ENCODE measurements around the gene ARHGEF17.

Gene ARHGEF17

DNA sequence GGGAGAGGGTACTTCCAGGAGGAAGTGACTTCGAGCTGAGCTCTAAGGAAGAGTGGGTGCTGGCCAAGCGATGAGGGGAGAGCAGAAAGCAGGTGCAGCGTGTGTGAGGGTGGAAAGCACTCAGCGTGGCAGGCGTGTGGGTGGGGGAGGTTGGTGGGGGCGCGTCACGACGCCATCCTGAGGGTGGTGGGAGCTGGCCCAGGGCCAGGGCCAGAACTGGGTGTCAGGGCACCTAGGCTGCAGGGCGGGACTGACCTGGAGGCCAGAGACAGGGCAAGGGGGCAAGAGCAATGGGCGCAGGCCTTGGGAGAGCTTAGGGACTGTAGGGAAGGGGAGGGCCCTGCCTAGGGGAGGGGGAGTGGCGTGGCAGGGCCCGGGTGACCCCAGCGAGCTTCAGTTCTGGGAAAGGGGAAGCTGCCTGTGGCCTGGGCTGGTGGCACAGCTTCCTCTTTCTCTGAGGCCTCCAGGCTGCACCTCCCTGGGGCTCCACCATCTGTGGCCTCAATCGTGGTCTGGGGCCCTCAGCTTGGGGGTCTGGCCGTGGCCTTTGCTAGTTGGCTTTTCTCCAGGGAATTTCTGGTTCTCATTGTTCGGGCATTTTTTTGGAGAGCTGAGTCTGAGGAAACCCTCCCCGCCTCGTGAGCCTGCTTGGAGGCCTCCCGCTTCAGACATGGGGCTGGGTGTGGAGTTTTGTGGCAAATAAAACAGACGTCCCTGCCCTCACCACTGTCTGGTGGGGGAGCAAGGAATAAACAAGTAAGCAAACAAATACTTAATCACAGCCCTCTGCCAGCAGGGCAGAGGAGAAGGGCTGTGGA, 77.0 kb downstream of the ARHGEF17 start:
- DNase-seq (ENCODE audit: low read depth): no peak
- TF ChIP-seq, protein P1, sequence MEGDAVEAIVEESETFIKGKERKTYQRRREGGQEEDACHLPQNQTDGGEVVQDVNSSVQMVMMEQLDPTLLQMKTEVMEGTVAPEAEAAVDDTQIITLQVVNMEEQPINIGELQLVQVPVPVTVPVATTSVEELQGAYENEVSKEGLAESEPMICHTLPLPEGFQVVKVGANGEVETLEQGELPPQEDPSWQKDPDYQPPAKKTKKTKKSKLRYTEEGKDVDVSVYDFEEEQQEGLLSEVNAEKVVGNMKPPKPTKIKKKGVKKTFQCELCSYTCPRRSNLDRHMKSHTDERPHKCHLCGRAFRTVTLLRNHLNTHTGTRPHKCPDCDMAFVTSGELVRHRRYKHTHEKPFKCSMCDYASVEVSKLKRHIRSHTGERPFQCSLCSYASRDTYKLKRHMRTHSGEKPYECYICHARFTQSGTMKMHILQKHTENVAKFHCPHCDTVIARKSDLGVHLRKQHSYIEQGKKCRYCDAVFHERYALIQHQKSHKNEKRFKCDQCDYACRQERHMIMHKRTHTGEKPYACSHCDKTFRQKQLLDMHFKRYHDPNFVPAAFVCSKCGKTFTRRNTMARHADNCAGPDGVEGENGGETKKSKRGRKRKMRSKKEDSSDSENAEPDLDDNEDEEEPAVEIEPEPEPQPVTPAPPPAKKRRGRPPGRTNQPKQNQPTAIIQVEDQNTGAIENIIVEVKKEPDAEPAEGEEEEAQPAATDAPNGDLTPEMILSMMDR (IDR thresholded peaks at IDR 0.05; ENCODE audit: control insufficient read depth, extremely low read depth, insufficient read depth): no peak
- H3K4me3 ChIP-seq (ENCODE audit: low read depth, low read length): no peak overlapping the region

DNA sequence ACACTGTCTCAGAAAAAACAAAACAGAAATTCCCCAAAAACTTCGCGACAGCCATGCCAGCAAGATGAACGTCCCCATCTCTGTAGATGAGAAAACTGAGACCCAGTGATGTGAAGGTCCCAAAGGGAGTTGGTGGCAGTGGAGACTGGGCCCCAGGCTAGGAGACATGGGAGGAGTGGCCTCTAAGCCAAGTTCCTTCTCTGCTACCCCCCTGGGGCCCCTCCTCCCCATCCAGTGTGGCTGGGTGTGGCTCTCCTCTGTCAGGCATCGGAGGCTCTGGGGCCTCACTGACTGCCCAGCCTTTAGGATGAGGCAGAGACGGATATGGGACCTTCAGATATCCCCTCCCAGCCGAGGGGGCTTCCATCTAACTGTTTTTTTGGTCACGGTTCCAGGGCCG, 77.9 kb downstream of the ARHGEF17 start:
- no peak for DNase-seq (ENCODE audit: low read depth)
- H3K4me3 ChIP-seq (ENCODE audit: low read depth, low read length): no peak overlapping the region
- TF ChIP-seq, protein P1 (IDR thresholded peaks at IDR 0.05; ENCODE audit: control insufficient read depth, extremely low read depth, insufficient read depth): no peak

DNA sequence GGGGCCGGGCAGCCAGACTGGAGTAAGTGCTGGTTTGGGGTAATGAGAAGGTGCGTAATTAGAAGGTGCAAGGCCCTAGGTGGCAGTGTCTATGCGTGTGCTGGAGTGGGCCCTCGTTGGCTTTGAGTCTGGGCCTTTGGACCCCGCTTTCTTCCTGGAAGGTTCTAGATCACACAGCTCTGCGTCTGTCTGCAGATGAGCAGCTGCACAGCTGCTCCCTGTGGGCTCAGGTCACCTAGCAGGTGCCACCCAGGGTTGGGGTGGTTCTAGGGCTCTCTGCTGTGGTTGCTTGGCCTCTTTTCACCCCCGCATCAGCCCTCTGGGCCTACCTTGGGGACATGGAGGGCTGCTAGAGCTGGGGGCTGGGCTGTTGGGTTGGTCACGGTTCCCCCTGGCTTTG, 78.5 kb downstream of the ARHGEF17 start:
- H3K4me3 ChIP-seq (ENCODE audit: low read depth, low read length): no peak overlapping the region
- DNase-seq (ENCODE audit: low read depth): no peak

DNA sequence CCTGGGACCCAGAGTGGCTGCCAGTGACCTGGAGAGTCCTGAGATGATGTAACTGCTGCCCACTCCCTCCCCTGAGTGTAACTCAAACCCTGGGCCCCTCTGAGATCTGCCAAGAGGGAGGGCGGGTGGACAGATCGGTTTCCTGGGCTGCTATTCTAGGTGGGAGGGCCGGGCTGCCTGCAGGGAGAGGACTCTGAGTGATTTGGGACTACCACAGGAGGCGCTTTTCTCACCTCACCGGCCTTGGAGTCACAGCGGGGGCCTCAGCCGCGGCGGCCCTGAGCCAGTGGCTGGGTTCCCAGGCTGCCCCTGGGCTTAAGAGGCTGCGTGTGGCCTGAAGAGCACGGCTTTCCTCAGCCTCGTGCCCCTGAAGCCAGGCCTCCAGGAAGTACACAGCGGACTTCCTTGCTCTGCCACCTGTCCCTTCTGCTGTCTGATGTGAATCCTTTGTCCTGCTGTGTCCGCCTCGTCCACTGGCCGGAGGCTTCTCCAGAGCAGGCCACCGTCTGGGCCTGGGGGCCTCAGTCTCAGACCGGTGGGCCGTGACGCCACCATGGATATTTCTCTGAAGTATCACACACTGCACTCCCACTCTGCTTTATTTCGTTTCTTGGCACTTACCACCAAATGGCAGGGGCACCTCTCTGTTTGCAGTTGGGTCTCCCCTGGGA, 79.7 kb downstream of the ARHGEF17 start:
- TF ChIP-seq, protein P1 (IDR thresholded peaks at IDR 0.05; ENCODE audit: control insufficient read depth, extremely low read depth, insufficient read depth): no peak
- H3K4me3 ChIP-seq (ENCODE audit: low read depth, low read length): no peak overlapping the region
- no peak for DNase-seq (ENCODE audit: low read depth)

More for the DNA sequence above, 78.5 kb downstream of the ARHGEF17 start:
- TF ChIP-seq, protein P1 (IDR thresholded peaks at IDR 0.05; ENCODE audit: control insufficient read depth, extremely low read depth, insufficient read depth): no peak

DNA sequence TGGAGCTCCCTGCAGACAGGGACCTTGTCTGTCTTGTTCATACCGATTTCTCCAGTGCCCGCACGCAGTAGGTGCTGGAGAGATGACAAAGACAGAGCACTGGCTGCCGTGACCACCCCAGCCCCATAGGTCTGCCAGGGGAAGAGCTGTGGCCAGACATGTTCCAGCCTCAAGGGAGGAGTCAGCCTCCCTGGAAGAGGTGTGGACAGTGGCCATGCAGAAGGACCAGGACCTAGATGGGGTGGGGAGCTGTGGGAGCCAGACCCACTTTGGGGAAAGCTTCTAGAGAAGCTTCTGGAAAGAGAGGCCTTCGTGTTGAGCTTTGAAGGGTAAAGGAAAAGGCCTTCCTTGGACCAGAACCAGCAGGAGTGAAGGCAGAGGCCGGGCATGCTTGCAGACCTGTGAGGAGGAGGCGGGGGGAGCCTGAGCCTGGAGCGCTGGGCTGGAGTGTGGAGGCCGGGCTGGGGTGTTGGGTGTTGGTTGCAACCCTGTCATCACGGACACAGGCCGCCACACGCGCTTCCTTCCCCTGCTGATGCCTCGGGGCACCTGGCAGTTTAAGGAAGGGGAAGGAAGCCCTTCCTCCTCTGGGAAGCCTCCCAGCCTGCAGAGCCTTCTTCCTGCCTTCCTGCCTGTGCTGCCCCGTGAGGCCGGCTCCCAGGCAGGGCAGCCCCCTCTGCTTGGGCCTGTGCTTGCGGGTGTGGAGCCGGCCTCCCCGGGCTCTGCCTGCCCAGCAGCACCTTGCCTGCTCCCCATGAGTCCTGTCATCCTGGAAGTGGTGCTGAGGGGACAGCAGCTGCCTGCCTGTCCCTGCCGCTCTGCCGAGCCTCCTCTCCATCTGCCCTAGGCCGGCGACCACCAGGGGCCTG, 80.4 kb downstream of the ARHGEF17 start:
- H3K4me3 ChIP-seq (ENCODE audit: low read depth, low read length): no peak overlapping the region
- TF ChIP-seq, protein P1 (IDR thresholded peaks at IDR 0.05; ENCODE audit: control insufficient read depth, extremely low read depth, insufficient read depth): no peak
- no peak for DNase-seq (ENCODE audit: low read depth)

DNA sequence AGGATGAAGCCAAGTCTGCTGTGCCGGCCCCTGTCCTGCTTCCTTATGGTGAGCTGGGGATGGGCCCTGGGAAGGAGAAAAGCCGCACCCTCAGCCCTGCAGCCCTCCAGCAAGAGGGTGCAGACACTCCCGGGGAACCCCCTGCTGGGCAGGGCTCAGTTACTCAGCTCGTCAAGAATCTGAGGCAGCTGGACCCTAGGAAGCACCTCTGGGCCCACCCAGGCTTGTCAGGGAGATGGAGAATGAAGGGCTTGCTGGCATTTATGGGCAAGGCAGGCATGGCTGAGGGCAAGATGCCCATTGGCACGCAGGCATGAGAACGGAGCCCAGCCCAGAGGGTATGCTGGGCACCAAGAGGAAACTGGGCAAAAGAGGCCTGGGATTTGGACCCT, 81.1 kb downstream of the ARHGEF17 start:
- no peak overlapping the region for H3K4me3 ChIP-seq (ENCODE audit: low read depth, low read length)
- DNase-seq (ENCODE audit: low read depth): no peak
- TF ChIP-seq, protein P1 (IDR thresholded peaks at IDR 0.05; ENCODE audit: control insufficient read depth, extremely low read depth, insufficient read depth): no peak

Data from LNCaP clone FGC (cell line).